LNCaP clone FGC (cell line): Measurements from ENCODE around the gene NCSTN.

Experiments
- DNase-seq: peaks from one replicate; pipeline ENCODE4 v3.0.0-alpha.2; 2011; ENCODE audit warnings: low read depth
- H3K4me3 ChIP-seq: 2 replicates; pipeline ENCODE4 v1.5.1; 2011; ENCODE audit warnings: mild to moderate bottlenecking, low read depth, low read length, control low read depth
- CTCF ChIP-seq: IDR thresholded peaks from 2 replicates; pipeline ENCODE4 v1.5.1; 2012; ENCODE audit warnings: mild to moderate bottlenecking; ENCODE audit not compliant: control insufficient read depth, insufficient read depth; ENCODE audit errors: extremely low read depth

NCSTN gene

DNA sequence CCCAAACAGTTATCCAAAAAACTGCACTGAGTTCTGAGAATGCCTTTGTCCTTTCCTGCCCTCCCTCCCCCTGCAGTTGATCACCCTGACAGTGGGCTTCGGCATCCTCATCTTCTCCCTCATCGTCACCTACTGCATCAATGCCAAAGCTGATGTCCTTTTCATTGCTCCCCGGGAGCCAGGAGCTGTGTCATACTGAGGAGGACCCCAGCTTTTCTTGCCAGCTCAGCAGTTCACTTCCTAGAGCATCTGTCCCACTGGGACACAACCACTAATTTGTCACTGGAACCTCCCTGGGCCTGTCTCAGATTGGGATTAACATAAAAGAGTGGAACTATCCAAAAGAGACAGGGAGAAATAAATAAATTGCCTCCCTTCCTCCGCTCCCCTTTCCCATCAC is 14.9 kb downstream of the NCSTN start:
- no peak overlapping the region for H3K4me3 ChIP-seq
- TF ChIP-seq CTCF: no peak
- DNase-seq: no peak

GRCh38 chr1:160359559-160360226 is 16.5 kb downstream of the NCSTN start:
- no peak overlapping the region for H3K4me3 ChIP-seq
- no peak for TF ChIP-seq CTCF
- DNase-seq: no peak

DNA sequence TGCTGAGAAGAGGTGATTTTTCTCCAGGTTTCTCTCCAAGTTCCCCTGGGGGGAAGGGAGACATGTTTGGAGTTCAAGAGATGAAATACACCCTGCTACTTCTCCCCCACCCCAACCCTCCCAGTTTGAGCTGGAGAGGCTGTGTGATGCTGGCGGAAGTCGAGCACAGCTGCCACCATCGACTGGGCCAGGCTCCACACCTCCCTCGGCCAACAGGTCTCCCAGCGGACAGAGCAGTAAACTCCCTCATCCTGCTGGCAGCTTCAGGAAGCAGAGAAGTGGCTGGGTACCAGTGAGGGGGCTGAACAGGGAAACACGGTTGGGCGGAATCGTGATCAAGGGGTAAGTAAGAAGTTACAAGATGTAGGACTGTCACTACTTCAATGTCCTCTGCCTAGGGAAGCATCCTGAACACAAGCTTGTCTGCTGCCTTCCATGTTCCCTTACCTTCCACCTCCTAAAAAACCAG is 17.1 kb downstream of the NCSTN start:
- DNase-seq: no peak
- no peak for TF ChIP-seq CTCF
- no peak overlapping the region for H3K4me3 ChIP-seq

GRCh38 chr1:160361199-160361598 is 18.0 kb downstream of the NCSTN start:
- TF ChIP-seq CTCF: no peak
- DNase-seq: no peak
- no peak overlapping the region for H3K4me3 ChIP-seq

- H3K4me3 ChIP-seq: no peak overlapping the region
- TF ChIP-seq CTCF: no peak
- no peak for DNase-seq
These were observed 18.6 kb downstream of the NCSTN start for GRCh38 chr1:160361814-160362167.

- no peak overlapping the region for H3K4me3 ChIP-seq
- DNase-seq: no peak
- no peak for TF ChIP-seq CTCF
These were observed 19.2 kb downstream of the NCSTN start for GRCh38 chr1:160362168-160362957.
